NT2/D1 (cell line): Measurements from ENCODE around the gene HMGCS1.

ENCODE experiments used
- YY1 ChIP-seq: IDR thresholded peaks from 2 replicates; pipeline ENCODE4 v1.6.1; 2011; ENCODE audit not compliant: insufficient read length, insufficient read depth
- ZNF274 ChIP-seq: IDR thresholded peaks from 2 replicates; pipeline ENCODE4 v1.6.1; 2011; ENCODE audit warnings: mild to moderate bottlenecking, low read depth, low read length

DNA sequence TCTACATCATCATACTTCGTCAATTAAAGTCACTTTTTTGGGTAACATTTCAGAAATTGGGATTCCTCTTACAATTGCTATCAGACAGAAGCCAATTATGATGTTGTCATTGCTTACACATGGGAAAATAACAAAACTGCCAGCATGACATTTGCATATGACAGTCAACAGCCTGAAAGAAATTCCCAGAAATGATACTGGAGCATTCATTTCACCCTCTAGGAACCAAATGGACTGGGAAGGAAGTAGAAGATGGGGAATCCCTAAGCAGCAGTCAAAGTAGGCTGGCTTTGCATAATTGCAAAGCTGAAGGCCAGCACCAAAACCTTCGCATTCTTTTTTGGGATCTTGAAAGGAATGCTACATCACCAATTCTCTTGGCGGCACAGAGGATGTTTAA lies 10.7 kb downstream of the HMGCS1 start:
- TF ChIP-seq YY1 (no peak), ZNF274 (no peak)
